GM19328 (cell line): ENCODE measurements around the gene RIBC2.

Experiments
- ATAC-seq: cut with Tn5 transposase; IDR thresholded peaks from one replicate; pipeline ENCODE4 v1.9.1; 2021; ENCODE audit warnings: mild to moderate bottlenecking, moderate library complexity; ENCODE audit not compliant: unreplicated experiment

RIBC2 gene

DNA sequence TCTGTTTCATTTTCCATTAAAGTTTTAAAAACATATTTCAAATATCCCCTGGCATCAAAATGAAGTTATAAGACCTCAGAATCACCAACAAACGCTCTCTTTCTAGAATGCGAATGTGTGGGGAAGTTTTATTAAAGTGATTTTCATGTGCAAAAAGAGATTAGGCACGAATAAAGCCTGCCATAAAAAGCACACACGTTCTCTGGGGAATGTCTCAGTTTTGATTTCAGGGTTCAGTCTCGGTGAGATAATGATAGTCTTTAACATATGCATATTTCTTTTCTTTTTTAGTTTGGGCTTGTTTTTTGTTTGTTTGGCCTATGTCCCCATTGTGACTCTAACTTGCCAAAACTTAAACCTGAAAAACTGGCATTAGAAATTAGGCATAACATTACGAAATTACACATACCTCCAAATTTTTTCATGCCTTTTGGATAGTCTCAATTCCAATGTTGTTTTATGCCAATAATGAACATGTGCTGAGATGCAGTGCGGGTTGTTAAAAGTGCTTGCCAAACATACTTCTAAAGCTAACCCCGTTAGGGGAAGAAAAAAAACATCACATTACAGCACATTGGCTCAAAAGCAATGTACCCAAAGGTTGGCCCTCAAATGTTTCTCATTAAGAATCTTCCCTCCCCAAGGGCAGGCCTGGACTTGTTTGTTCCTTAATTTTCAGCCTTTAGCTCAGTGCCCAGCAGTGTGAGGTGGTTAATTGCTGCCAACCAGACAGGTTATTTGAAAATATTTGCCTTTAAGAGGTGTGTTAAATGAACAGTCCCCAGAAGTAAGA, 56.0 kb downstream of the RIBC2 start:
- ATAC-seq: no peak

DNA sequence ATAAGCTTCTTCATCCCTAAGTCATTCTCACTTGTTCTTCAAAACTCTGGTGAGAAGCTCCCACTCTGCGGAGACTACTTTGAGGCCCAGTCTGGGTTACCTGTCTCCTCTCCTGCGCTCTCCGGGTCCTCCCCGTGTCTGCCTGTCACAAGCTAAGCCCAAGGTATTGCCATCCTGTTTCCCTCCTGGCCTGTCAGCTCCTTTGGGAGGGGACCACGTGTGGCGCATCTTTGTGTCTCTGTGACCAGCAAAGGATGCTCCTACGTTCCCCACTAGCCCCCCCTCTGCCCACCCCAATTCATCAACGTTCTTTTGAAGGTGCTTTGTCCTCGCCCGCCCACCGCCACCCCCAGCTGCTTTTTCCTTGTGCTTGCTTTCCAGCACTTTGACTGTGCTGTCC, 57.4 kb downstream of the RIBC2 start:
- no peak for ATAC-seq

DNA sequence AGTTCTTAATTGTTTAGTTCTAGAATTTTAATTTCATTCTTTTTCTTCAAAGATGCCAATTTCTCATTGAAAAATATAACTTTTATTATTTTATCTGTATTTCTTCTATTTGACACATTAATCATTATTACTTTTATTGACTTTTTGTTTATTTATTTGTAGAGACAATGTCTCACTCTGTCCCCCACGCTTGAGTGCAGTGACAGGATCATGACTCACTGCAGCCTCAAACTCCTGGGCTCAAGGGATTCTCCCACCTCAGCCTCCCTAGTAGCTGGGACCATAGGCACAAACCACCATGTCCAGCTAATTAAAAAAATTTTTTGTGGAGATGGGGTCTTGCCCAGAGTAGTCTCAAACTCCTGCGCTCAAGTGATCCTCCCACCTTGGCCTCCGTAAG, 58.9 kb downstream of the RIBC2 start:
- ATAC-seq: no peak

DNA sequence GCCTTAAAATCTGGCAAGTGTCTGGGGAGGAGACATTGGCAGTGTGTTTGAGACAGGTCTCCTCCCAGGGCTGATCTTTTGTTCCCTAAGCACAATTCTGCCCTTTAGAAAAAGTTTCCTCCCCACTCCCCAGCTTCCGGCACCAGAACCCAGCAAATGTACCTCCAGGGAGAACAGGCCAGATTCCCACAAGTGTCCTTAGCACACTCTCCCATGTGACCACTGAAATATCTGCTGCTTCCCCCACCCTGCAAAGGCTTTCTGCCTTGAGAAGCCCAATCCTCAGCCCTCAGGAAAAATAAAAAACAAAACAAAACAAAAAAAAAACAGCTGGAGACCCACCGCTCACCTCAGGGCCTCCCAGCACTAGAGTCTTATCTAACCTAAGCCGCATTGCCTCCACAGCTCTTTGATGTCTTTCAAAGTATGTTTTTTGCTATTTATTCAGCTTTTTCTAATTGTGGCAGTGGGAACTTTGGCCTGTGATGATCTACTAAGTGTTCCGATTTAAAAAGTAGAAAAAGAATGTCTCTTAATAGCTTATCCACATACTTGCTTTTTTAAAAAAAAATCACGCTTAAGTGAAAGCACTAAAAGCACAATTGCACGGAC, 60.2 kb downstream of the RIBC2 start:
- ATAC-seq: no peak

DNA sequence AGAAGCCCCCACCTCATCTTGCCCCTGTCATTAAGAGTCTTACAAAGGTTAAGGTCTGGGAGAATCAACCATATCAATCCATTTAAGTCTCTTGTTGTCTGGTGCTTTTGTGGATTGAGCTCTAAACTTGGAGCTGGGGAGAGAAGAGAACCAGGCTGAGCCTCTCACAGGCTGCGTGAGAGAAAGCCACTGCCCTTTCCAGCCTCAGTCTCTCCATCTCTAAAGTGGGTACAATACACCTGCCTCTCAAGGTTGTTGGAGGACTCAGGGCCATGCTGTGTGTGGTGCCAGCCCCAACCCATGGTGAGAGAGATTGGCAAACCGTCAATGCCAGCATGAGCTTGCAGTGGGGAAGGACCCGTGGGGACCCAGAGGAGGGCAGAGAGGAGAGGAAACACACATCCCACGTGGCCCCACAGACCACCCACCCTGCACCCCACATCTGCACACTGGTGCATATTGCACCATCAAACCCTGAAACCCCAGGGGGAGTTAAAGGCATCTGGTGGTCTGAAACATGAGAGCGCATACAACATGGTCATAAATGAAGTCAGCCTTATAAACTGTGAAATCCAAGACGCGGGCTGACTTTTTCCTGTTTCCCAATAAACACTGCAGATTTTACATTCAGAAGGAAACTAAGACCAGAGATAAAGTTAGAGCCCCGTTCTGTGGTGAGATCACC, 61.7 kb downstream of the RIBC2 start:
- no peak for ATAC-seq

DNA sequence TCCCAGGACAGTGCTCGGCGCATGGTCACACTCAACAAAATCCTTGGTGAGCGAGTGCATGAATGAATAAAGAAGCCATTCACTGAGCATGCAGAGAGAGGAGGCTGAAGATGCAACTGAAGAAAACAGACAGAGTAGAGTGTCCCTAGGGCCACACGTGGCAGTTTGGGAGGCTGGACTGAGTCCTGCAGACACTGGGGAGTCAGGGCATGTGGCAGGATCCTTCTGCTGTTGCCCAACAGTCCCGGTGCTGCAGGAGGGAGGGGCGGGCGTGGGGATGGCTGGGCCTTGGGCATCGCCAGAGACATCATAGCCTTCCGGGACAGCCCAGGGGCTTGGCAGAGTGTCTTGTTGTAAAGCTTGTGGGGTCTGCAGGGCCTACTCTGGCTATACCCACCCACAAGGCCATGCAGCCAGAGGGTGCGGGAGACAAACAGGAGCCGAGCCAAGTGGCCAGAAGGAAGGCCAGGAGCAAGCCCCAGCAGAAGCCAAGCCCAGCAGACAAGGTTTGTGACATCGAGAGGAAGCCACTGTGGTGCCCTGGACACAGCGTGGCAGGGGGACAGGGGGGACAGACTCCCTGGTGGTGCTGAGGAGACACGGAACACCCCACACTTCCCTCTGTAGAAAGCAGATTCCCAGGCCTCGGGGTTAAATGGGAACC, 62.5 kb downstream of the RIBC2 start:
- no peak for ATAC-seq

DNA sequence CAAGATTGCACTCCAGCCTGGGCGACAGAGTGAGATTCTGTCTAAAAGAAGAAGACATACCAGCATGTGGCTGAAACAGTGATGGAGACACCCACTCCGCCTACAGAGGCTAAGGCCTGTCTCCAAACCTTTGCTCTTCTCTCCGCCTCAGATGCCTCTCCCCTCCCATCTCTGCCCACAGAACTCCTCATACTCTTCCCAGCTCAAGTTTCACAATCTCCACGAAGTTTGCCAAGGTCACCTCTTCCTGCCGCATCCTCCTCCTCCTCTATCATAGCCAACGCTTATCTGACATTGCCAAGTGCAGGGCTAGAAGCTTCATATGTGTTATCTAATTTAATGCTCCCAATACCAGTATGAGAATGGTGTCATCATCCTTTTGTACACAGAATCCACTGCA, 63.3 kb downstream of the RIBC2 start:
- ATAC-seq: no peak

DNA sequence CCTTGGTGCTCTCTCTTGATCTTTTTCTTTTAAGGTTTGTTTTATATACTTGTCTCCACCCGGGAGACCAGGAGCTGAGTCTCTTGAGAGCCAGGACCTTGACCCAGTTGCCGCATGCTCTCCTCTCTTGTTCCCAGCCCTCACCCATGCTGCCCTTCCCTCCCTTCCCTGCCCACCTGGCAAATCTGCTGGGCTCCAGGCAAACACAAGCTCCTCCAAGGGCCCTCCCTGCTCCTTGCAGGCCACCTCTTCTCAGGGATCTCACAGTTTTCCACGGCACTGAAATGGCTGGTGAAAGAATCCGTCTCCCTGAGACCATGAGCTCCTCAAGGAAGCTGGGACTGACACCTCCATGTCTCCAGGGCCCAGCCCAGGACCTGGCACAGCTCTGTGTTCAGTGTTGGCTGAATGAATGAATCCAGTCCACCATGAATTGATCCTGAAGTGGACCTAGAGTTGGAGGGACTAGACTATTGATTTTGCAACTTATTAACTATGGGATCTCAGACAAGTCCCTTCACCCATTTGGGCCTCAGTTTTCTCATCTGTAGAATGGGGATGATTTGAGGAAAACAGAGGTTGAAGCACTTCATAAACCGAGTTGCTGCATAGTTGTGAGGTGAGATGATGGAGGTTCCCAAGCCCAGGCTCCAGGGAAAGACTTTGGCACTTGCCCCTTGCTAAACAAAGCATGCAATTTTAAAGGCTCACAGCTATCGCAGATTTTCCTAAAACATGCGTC, 64.0 kb downstream of the RIBC2 start:
- ATAC-seq: no peak

DNA sequence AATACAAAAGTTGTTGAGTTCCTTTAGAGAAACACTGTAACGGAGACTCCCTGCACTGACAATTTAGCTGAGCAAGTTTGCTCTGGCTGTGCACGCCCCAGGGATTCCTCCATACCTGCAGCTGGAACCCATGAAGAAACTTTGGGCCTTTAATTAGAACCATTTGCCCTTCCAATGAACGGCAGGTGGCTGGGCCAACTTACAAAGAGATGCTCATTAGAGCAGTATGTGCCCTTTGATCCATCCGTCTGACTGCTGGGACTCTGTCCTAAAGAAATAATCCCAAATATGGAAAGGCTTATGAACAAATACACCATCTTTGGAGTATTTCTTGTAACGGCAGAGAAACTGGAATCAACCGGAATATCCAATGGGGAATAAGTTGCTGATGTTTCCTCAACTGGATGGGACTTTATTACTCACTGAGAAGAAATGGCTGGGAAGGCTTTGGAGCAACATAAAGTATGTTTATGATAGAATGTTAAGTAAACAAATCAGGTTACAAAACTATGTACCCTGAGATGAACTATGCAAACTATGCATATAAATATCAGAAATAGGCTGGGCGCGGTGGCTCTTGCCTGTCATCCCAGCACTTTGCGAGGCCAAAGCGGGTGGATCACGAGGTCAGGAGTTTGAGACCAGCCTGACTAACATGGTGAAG, 64.7 kb downstream of the RIBC2 start:
- no peak for ATAC-seq

DNA sequence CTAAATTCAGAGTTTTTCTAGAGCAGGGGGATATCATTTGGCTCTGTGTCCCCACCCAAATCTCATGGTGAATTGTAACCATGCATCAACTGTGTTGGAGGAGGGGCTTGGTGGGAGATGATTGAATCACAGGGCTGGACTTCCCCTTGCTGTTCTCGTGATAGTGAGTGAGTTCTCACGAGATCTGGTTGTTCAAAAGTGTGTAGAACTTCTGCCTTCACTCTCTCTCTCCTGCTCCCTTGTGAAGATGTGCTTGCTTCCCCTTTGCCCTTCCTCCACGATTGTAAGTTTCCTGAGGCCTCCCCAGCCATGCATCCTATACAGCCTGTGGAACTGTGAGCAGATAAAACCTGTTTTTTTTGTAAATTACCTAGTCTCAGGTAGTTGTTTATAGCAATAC, 67.2 kb downstream of the RIBC2 start:
- ATAC-seq: no peak

DNA sequence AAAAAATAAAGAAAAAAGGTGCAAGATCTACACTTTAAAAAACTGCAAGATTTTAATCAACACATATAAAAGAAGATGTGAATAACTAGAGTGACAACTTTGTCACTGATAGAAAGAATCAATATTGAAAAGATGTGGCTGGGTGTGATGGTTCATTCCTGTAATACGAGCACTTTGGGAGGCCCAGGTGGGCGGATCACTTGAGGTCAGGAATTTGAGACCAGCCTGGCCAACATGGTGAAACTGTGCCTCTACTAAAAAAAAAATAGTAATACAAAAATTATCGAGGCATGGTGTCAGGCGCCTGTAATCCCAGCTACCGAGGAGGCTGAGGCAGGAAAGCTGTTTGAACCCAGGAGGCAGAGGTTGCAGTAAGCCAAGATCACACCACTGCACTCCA, 68.2 kb downstream of the RIBC2 start:
- no peak for ATAC-seq
